HCT116 (cell line): ENCODE results near the gene SPHK1. TPM values are rescaled to one million over a fixed set of nuclear protein-coding genes. Genes with fewer than 3 reads are reported as not detected.

ENCODE experiments used
- ATAC-seq: fragments of 200-7000 bp; cut with Tn5 transposase; 2 replicates; pipeline ENCODE4 v1.9.1; 2020; ENCODE audit warnings: mild to moderate bottlenecking, moderate library complexity
- BruUV-seq: library from RNA; stranded (reverse); fragments of 400-500 nt; replicated peaks from 2 replicates; lab custom pipeline; 2021; lab: Mats Ljungman, UMichigan
- CTCF ChIA-PET: fragments of 300-600 bp; sonication (Branson Sonifier 250); formaldehyde crosslinking; loops from one replicate; lab custom pipeline; 2021; ENCODE audit warnings: antibody characterized with exemption; lab: Charles Lee
- POLR2A ChIA-PET: fragments of 300-600, 350-600 bp; sonication (Branson Sonifier 250); formaldehyde crosslinking; loops from one replicate; lab custom pipeline; 2021; ENCODE audit warnings: antibody characterized with exemption; lab: Charles Lee
- RAD21 ChIA-PET, 2 experiments: fragments of 300-600 bp; sonication (Branson Sonifier 250); formaldehyde crosslinking; loops; one replicate each; lab custom pipeline; 2023; ENCODE audit warnings: low total read pairs in 2 of 2; ENCODE audit not compliant: uncharacterized antibody in 2 of 2, unreplicated experiment in 2 of 2, low non-redundant PET in 1 of 2; lab: Charles Lee
- DNase-seq: peaks from one replicate; pipeline ENCODE4 v3.0.0-alpha.2; 2010; ENCODE audit warnings: low read depth, low spot score
- H2AFZ ChIP-seq: fragments of 200-600 bp; shearing (Covaris generic), sonication (generic); 2 replicates; pipeline ENCODE4 v1.6.1; 2017; ENCODE audit warnings: low read depth, mixed run types, mixed read lengths, antibody characterized with exemption, low read length; ENCODE audit not compliant: poor library complexity, severe bottlenecking
- H3K27ac ChIP-seq: 2 replicates; pipeline ENCODE4 v1.5.1; 2012; ENCODE audit warnings: low read depth, low read length
- H3K27me3 ChIP-seq: fragments of 200-600 bp; sonication (generic); 2 replicates; pipeline ENCODE4 v1.6.1; 2016; ENCODE audit warnings: mixed run types, low read length, mixed read lengths; ENCODE audit not compliant: insufficient read depth
- H3K36me3 ChIP-seq, 2 experiments: fragments of 200-500 bp in 1 of 2; fragments of 200-600 bp in 1 of 2; sonication (Bioruptor generic) in 1 of 2; sonication (generic) in 1 of 2; 2 replicates each; pipeline versions ENCODE4 v1.5.1 to v1.6.1; 2014 to 2016; ENCODE audit warnings: low read length in 2 of 2, inconsistent platforms in 1 of 2, mixed read lengths in 1 of 2, mixed run types in 1 of 2; ENCODE audit not compliant: insufficient read depth in 2 of 2, control insufficient read depth in 1 of 2
- H3K4me1 ChIP-seq, 2 experiments: fragments of 200-600 bp in 1 of 2; sonication (generic) in 1 of 2; 2 replicates each; pipeline versions ENCODE4 v1.5.1 to v1.6.1; 2012 to 2017; ENCODE audit warnings: low read length in 2 of 2, inconsistent platforms in 1 of 2, mild to moderate bottlenecking in 1 of 2, mixed read lengths in 1 of 2, mixed run types in 1 of 2, moderate library complexity in 1 of 2; ENCODE audit not compliant: insufficient read depth in 2 of 2, control insufficient read depth in 1 of 2
- H3K4me2 ChIP-seq: fragments of 200-600 bp; sonication (generic); 2 replicates; pipeline ENCODE4 v1.6.1; 2017; ENCODE audit warnings: mixed run types, low read length, mixed read lengths
- H3K4me3 ChIP-seq, 2 experiments: fragments of 200-600 bp in 1 of 2; sonication (generic) in 1 of 2; replicated peaks in 1 of 2; 2 replicates each; pipeline ENCODE4 v1.5.1; 2011 to 2016; ENCODE audit warnings: low read length in 2 of 2, control low read depth in 1 of 2, low read depth in 1 of 2, mild to moderate bottlenecking in 1 of 2, mixed read lengths in 1 of 2, mixed run types in 1 of 2
- H3K79me2 ChIP-seq: fragments of 200-600 bp; sonication (generic); 2 replicates; pipeline ENCODE4 v1.6.1; 2017; ENCODE audit warnings: mild to moderate bottlenecking, mixed run types, low read length, moderate library complexity, mixed read lengths; ENCODE audit not compliant: insufficient read depth
- H3K9ac ChIP-seq: fragments of 200-600 bp; sonication (generic); 2 replicates; pipeline ENCODE4 v1.6.1; 2016; ENCODE audit warnings: low read length, mixed read lengths
- H3K9me2 ChIP-seq: fragments of 200-600 bp; sonication (generic), shearing (Covaris generic); 2 replicates; pipeline ENCODE4 v1.6.1; 2017; ENCODE audit warnings: mixed run types, mild to moderate bottlenecking, moderate library complexity; ENCODE audit not compliant: insufficient read depth
- H3K9me3 ChIP-seq, 2 experiments: fragments of 200-500 bp in 1 of 2; fragments of 200-600 bp in 1 of 2; sonication (Bioruptor generic) in 1 of 2; sonication (generic) in 1 of 2; 2 replicates each; pipeline ENCODE4 v1.6.1; 2014 to 2017; ENCODE audit warnings: low read length in 2 of 2, mixed read lengths in 2 of 2, inconsistent platforms in 1 of 2, low read depth in 1 of 2, mild to moderate bottlenecking in 1 of 2, mixed run types in 1 of 2, moderate library complexity in 1 of 2; ENCODE audit not compliant: control insufficient read depth in 1 of 2, insufficient read depth in 1 of 2
- H4K20me1 ChIP-seq: fragments of 200-600 bp; sonication (generic), shearing (Covaris generic); 2 replicates; pipeline ENCODE4 v1.6.1; 2017; ENCODE audit warnings: mixed run types, mild to moderate bottlenecking, moderate library complexity; ENCODE audit not compliant: insufficient read depth
- CTCF ChIP-seq, 3 experiments: fragments of 200-600 bp in 1 of 3; sonication (generic) in 1 of 3; IDR thresholded peaks in 2 of 3; conservative IDR thresholded peaks in 1 of 3; 2 replicates each; pipeline ENCODE4 v1.5.1; 2012 to 2017; ENCODE audit warnings: low read depth in 2 of 3, low read length in 2 of 3, antibody characterized with exemption in 1 of 3, borderline replicate concordance in 1 of 3, control low read depth in 1 of 3, mild to moderate bottlenecking in 1 of 3, mixed read lengths in 1 of 3, mixed run types in 1 of 3, moderate library complexity in 1 of 3; ENCODE audit not compliant: insufficient read depth in 1 of 3
- FOSL1 ChIP-seq: IDR thresholded peaks from 2 replicates; pipeline ENCODE4 v1.6.1; 2012; ENCODE audit warnings: low read depth
- JUND ChIP-seq: IDR thresholded peaks from 2 replicates; pipeline ENCODE4 v1.6.1; 2012
- POLR2A ChIP-seq: IDR thresholded peaks from 2 replicates; pipeline ENCODE4 v1.7.0; 2011; ENCODE audit warnings: borderline replicate concordance; ENCODE audit not compliant: insufficient read depth, insufficient read length; ENCODE audit errors: extremely low read depth
- POLR2AphosphoS5 ChIP-seq: IDR thresholded peaks from 2 replicates; pipeline ENCODE4 v1.6.1; 2011; ENCODE audit warnings: mild to moderate bottlenecking, low read depth, low read length, moderate library complexity
- SP1 ChIP-seq: IDR thresholded peaks from 2 replicates; pipeline ENCODE4 v1.6.1; 2012; ENCODE audit warnings: low read depth
- YY1 ChIP-seq: IDR thresholded peaks from 2 replicates; pipeline ENCODE4 v1.6.1; 2011; ENCODE audit warnings: low read length, low read depth, moderate library complexity, mild to moderate bottlenecking; ENCODE audit not compliant: insufficient replicate concordance; ENCODE audit errors: extremely low read depth
- ZFX ChIP-seq: fragments of 450-650 bp; IDR thresholded peaks from 2 replicates; pipeline ENCODE4 v1.6.1; 2017
- intact Hi-C: fragments of 100-400 bp; cut with micrococcal nuclease; formaldehyde crosslinking; loops from 2 replicates; pipeline ENCODE4 v1.10.0; 2022
- total RNA-seq: library from RNA; stranded (reverse); gene quantifications from one replicate; pipeline ENCODE4 v1.2.1, GENCODE V29; 2021; ENCODE audit not compliant: unreplicated experiment

SPHK1 gene
- total RNA-seq, 1 experiment from 2014 or later: 4.6 TPM

DNA sequence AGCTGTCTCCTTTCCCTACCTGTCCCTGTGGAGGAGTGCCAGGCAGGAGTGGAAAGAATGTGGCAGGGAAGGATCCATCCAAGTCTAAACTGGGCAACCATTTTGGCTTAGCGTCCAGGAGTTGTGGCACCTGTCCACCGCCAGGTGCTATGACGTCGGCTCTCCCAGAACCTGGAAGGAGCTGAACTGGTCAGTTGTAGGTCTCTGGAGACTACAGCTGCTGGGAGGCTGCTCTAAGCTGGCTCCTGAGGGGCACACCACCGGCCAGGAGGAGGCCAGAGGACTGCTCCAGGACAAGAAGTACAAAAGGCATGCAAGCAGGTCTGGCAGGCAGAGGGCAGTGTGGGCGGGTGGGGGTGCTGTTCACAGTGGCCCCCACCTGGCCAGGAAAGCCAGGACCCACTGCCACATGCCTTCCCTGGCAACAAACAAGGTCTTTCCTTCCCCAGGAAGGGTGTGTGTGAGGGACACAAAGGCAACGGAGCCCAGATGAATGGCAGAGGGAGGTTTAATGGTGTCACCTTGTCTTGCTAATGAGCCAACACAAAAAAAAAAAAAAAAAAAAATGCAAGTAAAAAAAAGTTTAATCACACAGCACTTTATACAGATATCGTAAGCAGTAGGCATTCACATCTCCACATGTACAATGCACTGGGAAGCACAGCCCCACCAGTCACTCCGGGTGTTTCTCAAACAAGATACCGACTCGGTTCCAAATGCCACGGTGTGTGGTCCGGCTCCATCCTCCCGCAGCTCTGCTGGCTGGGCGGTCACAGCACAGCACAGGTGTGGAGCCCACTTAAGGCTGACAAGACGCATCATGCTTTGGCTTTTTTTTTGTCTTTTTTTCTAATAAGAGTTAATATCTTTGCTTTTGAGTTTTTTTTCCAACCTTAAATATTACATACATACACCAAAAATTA lies 4.8 kb downstream of the SPHK1 start:
- Histone ChIP-seq H3K9me2 (no peaks in the 10 kb centered on the region), H2AFZ (no peak overlapping the region), H3K4me3 (no peak overlapping the region), H4K20me1 (no peaks in the 10 kb centered on the region), H3K4me1 (peaks cover 16 to 20% of the 10 kb centered on the region in 2 experiments)
- TF ChIP-seq FOSL1: no peak
- peak in 2 of 3 experiments; percentile 5 to 13; a peak in 1 of 6 replicates for TF ChIP-seq CTCF (IDR thresholded peaks at IDR 0.05 in 2 of 3, conservative IDR thresholded peaks at IDR 0.05 in 1 of 3; ENCODE audit: borderline replicate concordance in 1 of 3, insufficient read depth in 1 of 3, low read depth in 2 of 3, low read length in 2 of 3)
- TF ChIP-seq POLR2AphosphoS5: 0 out of 2 replicates have a peak, but pooled peaks have one; percentile 3
- TF ChIP-seq, all 23 proteins: peak for 2
- Histone ChIP-seq H3K27me3 (peaks cover 11% of the 10 kb centered on the region; the same call in 1 of the 2 replicates), H3K4me2 (no peak overlapping the region), H3K9me3 (no peaks in the 10 kb centered on the region), H3K27ac (no peak overlapping the region), H3K79me2 (no peaks in the 10 kb centered on the region), H3K9ac (no peak overlapping the region), H3K36me3 (peaks cover 11 to 19% of the 10 kb centered on the region in 2 experiments; a peak in 3 of 4 replicates)
- intact Hi-C loops: loop anchor here (5.0 kb wide), 1 partner anchor 37 kb away; the partner anchor contains the start of gene PRPSAP1
- ChIA-PET RAD21 (no interaction called here), POLR2A (no interaction called here), CTCF (interaction anchor here (1.3 to 1.9 kb wide), 3 partner anchors 8 to 23 kb away, joined by 3 to 10 read pairs (median 10); no protein-coding TSS in a partner anchor)
- no peak for ATAC-seq
- TSS peak; percentile 35 for BruUV-seq
- no peak for DNase-seq

- ChIA-PET POLR2A (no interaction called here), RAD21 (no interaction called here), CTCF (interaction anchor here (1.2 to 1.4 kb wide), 3 partner anchors 8 to 22 kb away, joined by 3 to 10 read pairs (median 4); no protein-coding TSS in a partner anchor)
- intact Hi-C loops: no loop called here
- no peak for DNase-seq
- peaks cover 6% of the 10 kb centered on the region; the same call in 1 of the 2 replicates for H3K27me3 ChIP-seq
- no peak for ATAC-seq
- no peaks in the 10 kb centered on the region for H4K20me1 ChIP-seq
- no TSS peak for BruUV-seq
- H3K9ac ChIP-seq: no peak overlapping the region
- no peak overlapping the region for H3K27ac ChIP-seq
- H3K4me3 ChIP-seq: no peak overlapping the region
- H2AFZ ChIP-seq: no peak overlapping the region
- H3K9me3 ChIP-seq: no peaks in the 10 kb centered on the region
- peaks cover 12 to 23% of the 10 kb centered on the region in 2 experiments; a peak in 3 of 4 replicates for H3K36me3 ChIP-seq
- H3K4me2 ChIP-seq: no peak overlapping the region
- peaks cover 11 to 13% of the 10 kb centered on the region in 2 experiments for H3K4me1 ChIP-seq
- no peaks in the 10 kb centered on the region for H3K79me2 ChIP-seq
- no peaks in the 10 kb centered on the region for H3K9me2 ChIP-seq
- no peak for TF ChIP-seq SP1
- TF ChIP-seq POLR2A: no peak
- TF ChIP-seq JUND: no peak
- TF ChIP-seq CTCF (IDR thresholded peaks at IDR 0.05 in 2 of 3, conservative IDR thresholded peaks at IDR 0.05 in 1 of 3; ENCODE audit: borderline replicate concordance in 1 of 3, insufficient read depth in 1 of 3, low read depth in 2 of 3, low read length in 2 of 3): no peak
- no peak for TF ChIP-seq ZFX
- TF ChIP-seq YY1: no peak
Observed at GRCh38 chr17:76390003-76390421, 5.6 kb downstream of the SPHK1 start.
